ENCODE data around the gene EHBP1.

Gene EHBP1

DNA sequence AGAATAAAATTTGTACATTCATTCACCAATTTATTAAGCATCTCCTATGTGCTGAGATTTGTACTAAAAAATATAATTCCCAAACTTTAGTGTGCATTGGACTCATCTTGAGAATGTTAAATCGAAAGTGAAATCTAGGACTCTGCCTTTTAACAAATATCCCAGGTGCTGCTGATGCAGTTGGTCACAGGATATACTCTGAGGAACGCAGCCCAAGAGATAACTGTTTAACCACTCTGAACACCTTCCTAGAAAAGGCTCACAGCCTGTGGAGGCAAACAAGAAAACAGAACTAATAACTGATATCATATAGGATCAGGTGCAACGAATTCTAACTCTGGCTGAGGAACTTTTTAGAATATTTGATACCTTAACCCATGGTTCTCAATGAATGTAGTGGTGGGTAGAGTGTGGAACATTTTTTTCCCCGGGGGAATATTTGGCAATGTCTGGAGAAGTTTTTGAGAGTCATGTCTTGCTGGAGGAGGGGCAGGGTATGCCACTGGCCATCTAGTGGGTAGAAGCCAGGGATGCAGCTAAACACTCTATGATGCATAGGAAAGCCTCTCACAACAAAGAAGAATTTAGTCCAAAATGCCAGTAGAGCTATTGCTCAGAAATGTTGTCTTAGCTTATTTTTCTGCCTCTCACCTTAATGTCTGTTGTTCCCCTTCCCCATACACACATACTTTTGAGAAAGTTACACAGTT is 96.5 kb downstream of the EHBP1 start:
- Histone ChIP-seq H3K36me3 (ENCODE audit: insufficient read depth, low read length) (no peaks in the 10 kb centered on the region; the same call in 1 of the 2 replicates), H3K4me3 (ENCODE audit: low read length, poor library complexity, severe bottlenecking) (peak overlapping the region; percentile 65), H3F3A (ENCODE audit: low read depth) (no peaks in the 10 kb centered on the region), H3K9ac (ENCODE audit: low read depth, low read length, poor library complexity, severe bottlenecking) (peak overlapping the region; percentile 54), H3K4me1 (ENCODE audit: insufficient read depth, low read length, poor library complexity, severe bottlenecking) (peaks cover 21% of the 10 kb centered on the region), H2AFZ (ENCODE audit: low read length) (peak overlapping the region; percentile 50; the same call in 1 of the 2 replicates), H3K27me3 (ENCODE audit: insufficient read depth, low read length, poor library complexity, severe bottlenecking) (no peaks in the 10 kb centered on the region), H3K79me2 (ENCODE audit: insufficient read depth, low read length) (peaks cover 6% of the 10 kb centered on the region; the same call in 1 of the 2 replicates), H3K9me2 (replicated peaks; ENCODE audit: low read depth, low read length) (no peaks in the 10 kb centered on the region), H4K20me1 (ENCODE audit: insufficient read depth, low read length, poor library complexity, severe bottlenecking) (no peaks in the 10 kb centered on the region), H3K9me3 (ENCODE audit: insufficient read depth, low read depth, low read length) (peaks cover 4% of the 10 kb centered on the region; the same call in 1 of the 2 replicates), H3K4me2 (ENCODE audit: low read depth, low read length, poor library complexity, severe bottlenecking) (peak overlapping the region; percentile 74)
- TF ChIP-seq EZH2phosphoT487 (IDR thresholded peaks at IDR 0.05; ENCODE audit: borderline replicate concordance) (no peak), CTCF (conservative IDR thresholded peaks at IDR 0.05; ENCODE audit: low read length) (peak; percentile 56)

DNA sequence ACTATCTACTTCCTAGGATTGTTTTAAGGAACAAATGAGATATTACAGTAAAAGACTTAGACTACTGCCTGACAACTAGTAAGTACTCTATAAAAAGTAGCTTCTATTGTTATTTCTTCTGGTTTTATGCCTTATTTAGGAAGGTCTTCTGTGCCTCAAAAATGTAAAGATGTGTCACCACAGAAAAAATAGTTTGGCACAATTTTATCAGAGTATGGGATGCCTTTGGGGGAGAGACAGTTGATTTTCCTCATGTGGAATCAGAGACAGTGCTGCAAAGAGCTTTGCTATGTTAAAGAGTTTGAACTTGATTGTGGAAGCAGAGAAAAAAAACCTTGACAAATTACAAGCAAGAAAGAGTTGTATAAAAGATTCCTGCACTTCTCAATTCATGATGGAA is 98.4 kb downstream of the EHBP1 start:
- Histone ChIP-seq H2AFZ (ENCODE audit: low read length) (no peak overlapping the region), H3K9me2 (replicated peaks; ENCODE audit: low read depth, low read length) (no peaks in the 10 kb centered on the region), H3K9me3 (ENCODE audit: insufficient read depth, low read depth, low read length) (peaks cover 15% of the 10 kb centered on the region), H3K4me3 (ENCODE audit: low read length, poor library complexity, severe bottlenecking) (no peak overlapping the region), H3K4me1 (ENCODE audit: insufficient read depth, low read length, poor library complexity, severe bottlenecking) (peaks cover 31% of the 10 kb centered on the region), H3K4me2 (ENCODE audit: low read depth, low read length, poor library complexity, severe bottlenecking) (no peak overlapping the region), H3F3A (ENCODE audit: low read depth) (no peaks in the 10 kb centered on the region), H4K20me1 (ENCODE audit: insufficient read depth, low read length, poor library complexity, severe bottlenecking) (no peaks in the 10 kb centered on the region), H3K9ac (ENCODE audit: low read depth, low read length, poor library complexity, severe bottlenecking) (no peak overlapping the region), H3K27me3 (ENCODE audit: insufficient read depth, low read length, poor library complexity, severe bottlenecking) (no peaks in the 10 kb centered on the region), H3K36me3 (ENCODE audit: insufficient read depth, low read length) (no peaks in the 10 kb centered on the region; the same call in 1 of the 2 replicates), H3K79me2 (ENCODE audit: insufficient read depth, low read length) (peaks cover 6% of the 10 kb centered on the region; the same call in 1 of the 2 replicates)
- no peak for TF ChIP-seq EZH2phosphoT487 (IDR thresholded peaks at IDR 0.05; ENCODE audit: borderline replicate concordance)
- no peak for TF ChIP-seq CTCF (conservative IDR thresholded peaks at IDR 0.05; ENCODE audit: low read length)

DNA sequence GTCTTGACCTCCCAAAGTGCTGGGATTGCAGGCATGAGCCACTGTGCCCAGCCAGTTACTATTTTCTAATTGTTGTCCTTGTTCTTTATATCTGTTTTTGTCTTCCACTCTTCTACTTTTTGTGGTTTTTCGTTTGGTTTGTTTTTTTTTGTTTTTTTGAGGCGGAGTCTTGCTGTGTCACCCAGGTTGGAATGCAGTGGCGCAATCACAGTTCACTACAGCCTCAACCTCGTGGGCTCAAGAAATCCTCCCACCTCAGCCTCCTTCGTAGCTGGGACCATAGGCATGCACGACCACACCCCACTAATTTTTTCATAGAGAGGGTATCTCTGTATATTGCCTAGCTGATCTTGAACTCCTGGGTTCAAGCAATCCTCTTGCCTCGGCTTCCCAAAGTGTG is 100.7 kb downstream of the EHBP1 start:
- H3F3A ChIP-seq (ENCODE audit: low read depth), result no peaks in the 10 kb centered on the region
- TF ChIP-seq EZH2phosphoT487 (IDR thresholded peaks at IDR 0.05; ENCODE audit: borderline replicate concordance) (no peak), CTCF (conservative IDR thresholded peaks at IDR 0.05; ENCODE audit: low read length) (no peak)
- peaks cover 6% of the 10 kb centered on the region; the same call in 1 of the 2 replicates for H3K79me2 ChIP-seq (ENCODE audit: insufficient read depth, low read length)
- no peaks in the 10 kb centered on the region for H3K27me3 ChIP-seq (ENCODE audit: insufficient read depth, low read length, poor library complexity, severe bottlenecking)
- peaks cover 15% of the 10 kb centered on the region for H3K9me3 ChIP-seq (ENCODE audit: insufficient read depth, low read depth, low read length)
- no peaks in the 10 kb centered on the region for H3K9me2 ChIP-seq (replicated peaks; ENCODE audit: low read depth, low read length)
- no peak overlapping the region for H3K4me2 ChIP-seq (ENCODE audit: low read depth, low read length, poor library complexity, severe bottlenecking)
- no peaks in the 10 kb centered on the region for H4K20me1 ChIP-seq (ENCODE audit: insufficient read depth, low read length, poor library complexity, severe bottlenecking)
- no peak overlapping the region for H3K4me3 ChIP-seq (ENCODE audit: low read length, poor library complexity, severe bottlenecking)
- H3K36me3 ChIP-seq (ENCODE audit: insufficient read depth, low read length), result no peaks in the 10 kb centered on the region; the same call in 1 of the 2 replicates
- H2AFZ ChIP-seq (ENCODE audit: low read length), result no peak overlapping the region
- no peak overlapping the region for H3K9ac ChIP-seq (ENCODE audit: low read depth, low read length, poor library complexity, severe bottlenecking)
- peaks cover 36% of the 10 kb centered on the region for H3K4me1 ChIP-seq (ENCODE audit: insufficient read depth, low read length, poor library complexity, severe bottlenecking)
